Bone marrow (tissue), 2 donors: ENCODE data around the gene NRG2.

Experiments used
- DNase-seq, 2 donors: peaks; one replicate each; lab custom pipeline; 2025; lab: John Stamatoyannopoulos, UW

Gene NRG2

GRCh38 chr5:139837711-139838380 lies 205.3 kb downstream of the NRG2 start:
- DNase-seq, result no peak

- no peak for DNase-seq
These were observed 206.5 kb downstream of the NRG2 start for GRCh38 chr5:139836469-139837208.

- no peak for DNase-seq
These were observed 207.4 kb downstream of the NRG2 start for GRCh38 chr5:139835656-139836055.

- DNase-seq, result no peak
These were observed 209.6 kb downstream of the NRG2 start for GRCh38 chr5:139833525-139833924.

DNA sequence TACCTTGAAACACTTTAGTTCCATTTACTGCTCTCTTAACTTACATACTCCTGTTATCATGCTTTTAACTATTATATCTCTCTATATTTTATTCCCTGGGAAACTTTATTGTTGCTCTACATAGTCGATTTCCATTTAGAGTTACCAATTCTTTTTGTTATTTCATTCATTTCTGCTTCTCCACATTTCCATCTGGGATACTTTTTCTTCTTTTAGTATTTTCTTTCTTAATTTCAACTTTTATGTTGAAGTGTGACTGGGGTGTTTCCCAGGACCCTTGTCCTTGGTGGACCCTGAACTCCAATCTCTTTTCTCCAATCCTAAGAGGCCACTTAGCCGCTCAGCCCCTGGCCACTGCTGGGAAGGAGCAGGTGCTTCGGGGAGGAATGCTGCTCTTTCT lies 211.5 kb downstream of the NRG2 start:
- DNase-seq, result no peak

DNA sequence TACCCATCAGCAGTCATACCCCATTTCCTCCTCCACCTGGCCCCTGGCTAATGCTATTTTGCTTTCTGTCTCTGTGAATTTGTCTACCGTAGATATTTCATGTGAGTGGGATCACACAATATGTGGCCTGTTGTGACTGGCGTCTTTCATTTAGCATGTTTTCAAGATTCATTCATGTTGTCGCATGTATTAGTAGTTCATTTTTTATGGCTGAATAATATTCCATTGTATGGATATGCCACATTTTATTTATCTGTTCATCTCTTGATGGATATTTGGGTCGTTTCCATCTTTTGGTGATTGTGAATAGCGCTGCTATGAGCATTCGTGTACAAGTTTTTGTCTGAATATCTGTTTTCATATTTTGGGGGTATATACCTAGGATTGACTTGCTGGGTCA lies 213.6 kb downstream of the NRG2 start:
- no peak for DNase-seq

GRCh38 chr5:139828207-139828895 lies 214.7 kb downstream of the NRG2 start:
- no peak for DNase-seq

DNA sequence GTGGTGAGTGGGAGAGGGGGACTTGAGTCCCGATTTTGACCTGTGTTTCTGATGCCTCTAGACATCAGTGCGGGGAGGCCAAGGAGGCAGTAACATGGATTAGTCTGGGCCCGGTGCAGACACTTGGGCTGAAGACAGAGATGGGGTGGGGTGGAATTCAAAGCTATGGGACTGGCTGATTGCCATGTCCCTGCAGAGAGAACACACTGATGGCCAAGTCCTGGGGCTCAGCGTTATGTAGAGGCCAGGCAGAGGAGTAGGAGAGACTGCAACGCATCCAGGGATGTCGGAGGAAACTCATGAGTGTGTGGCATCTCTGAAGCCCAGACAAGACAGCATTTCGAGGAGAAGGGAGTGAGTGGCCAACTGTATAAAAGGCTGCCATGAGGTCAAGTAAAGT lies 217.4 kb downstream of the NRG2 start:
- no peak for DNase-seq

DNA sequence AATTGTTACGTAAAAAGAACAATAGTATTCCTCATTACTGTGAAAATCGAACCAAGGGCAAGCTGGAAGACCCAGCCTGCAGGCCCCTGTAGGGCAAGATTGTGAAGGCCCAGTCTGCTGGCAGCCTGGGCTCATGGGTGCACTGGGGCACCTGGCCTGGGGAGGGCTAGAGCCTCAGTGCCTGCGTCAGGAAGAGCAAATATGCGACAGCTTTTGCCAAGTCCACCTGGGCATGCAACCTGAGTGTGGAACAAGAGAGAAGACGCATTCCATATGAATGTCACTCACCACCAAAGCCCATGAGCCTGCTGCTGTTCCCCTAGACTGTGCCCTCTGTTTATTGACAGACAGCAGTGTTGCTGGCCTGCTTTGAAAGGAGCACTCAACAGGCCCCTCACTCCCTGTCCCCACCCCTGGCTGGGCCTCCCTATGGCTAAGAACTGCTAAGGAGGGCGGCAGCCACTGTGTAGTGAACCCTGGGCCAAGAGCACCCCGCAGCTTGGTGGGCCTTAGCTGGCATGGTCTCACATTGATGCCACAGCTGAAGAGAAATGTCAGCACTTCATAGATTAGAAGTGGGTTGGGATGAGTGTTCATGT lies 219.2 kb downstream of the NRG2 start:
- DNase-seq, result no peak

DNA sequence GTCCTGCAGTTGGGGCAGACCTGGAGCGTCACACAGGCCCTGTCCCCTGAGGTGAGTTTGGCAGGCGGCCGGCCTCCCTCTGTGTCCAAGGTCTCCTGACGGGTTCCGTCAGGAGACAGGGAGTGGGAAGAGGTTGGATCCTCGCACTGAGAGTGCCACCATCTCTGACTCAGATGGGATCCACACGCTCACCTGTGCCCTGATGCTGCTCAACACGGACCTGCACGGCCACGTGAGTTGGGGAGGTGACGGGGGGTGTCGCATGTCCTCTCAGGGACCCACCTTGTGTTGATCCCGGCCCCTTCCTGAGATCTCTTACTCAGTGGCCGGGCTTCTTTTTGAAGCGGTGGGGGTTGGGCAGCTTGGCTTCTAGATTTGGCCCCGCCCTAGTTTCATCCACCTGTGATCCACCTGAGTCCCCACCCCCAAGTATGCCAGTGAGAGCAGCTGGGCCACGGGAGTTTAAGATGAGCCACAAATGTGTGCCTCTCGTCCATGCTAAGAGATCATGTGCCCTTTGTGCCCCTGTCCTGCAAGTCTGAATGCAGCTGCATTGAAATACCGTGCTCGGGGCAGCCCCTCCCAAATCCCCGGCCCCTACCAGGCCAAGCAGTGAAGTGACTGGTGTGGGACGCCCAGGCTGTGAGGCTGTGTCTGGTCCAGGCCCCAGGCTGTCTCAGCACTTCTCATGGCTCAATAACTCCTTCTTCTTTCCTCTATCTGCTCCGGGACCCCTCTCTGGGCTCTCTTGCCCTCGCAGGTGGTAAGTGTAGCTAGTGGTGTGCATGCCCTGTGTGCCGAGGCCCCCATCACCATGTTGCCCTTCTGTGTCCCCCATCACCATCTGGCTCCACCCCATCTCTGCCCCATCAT lies 220.3 kb downstream of the NRG2 start:
- DNase-seq, result no peak

DNA sequence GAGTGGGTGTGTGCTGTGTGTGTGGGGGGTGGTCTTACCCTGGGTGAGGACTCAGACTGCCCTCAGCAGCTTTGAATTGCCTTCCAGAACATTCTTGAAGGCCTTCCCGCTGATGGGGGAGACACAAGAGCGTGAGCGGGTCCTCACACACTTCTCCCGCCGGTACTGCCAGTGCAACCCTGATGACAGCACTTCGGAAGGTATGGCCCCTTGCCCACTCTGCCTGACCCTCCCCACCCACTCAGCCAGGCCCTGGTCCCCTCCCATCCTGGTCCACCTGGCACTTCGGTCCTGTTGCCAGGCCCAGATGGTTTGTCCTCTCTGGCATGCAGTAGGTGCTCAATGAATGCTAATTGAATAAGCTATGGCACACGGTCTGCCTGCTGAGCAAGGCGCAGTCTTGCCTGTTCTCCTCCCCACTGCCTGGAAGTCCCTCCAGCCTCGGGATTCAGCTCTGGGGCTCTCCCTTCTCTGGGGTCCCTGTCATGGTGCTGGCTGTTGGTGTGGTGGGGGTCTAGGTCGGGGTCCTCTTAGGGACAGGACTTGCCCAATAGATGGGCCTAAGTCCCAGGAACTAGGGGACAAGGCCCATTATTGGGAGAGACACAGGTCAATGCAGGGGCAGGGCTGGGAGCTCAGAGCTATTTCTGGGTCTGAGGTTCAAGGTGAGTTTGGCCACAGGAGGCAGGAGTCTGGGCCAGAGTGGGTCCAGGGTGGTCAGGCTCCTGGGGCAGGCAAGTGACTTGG lies 221.1 kb downstream of the NRG2 start:
- DNase-seq, result no peak

- no peak for DNase-seq
These were observed 222.5 kb downstream of the NRG2 start for GRCh38 chr5:139820606-139821005.

DNA sequence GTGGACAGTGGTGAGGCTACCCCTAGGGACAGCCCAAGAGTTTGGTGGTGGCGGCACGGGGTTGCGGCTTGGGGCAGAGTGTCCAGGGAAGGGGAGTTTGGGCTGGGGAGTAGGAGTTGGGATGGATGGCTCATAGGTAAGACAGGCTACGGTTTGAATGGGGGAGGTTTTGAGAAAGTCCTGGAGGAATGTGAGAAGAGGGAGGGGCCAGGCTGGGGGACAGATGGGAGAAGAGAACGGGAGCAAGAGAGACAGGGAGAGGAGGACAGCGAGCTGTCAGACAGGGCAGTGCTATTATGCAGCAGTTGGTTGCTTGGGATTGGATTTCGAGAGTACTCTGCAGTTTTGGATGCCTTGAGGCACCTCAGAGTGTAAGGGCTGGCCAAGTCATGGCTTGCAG lies 223.0 kb downstream of the NRG2 start:
- DNase-seq, result no peak

- no peak for DNase-seq
These were observed 225.1 kb downstream of the NRG2 start for GRCh38 chr5:139817970-139818369.

DNA sequence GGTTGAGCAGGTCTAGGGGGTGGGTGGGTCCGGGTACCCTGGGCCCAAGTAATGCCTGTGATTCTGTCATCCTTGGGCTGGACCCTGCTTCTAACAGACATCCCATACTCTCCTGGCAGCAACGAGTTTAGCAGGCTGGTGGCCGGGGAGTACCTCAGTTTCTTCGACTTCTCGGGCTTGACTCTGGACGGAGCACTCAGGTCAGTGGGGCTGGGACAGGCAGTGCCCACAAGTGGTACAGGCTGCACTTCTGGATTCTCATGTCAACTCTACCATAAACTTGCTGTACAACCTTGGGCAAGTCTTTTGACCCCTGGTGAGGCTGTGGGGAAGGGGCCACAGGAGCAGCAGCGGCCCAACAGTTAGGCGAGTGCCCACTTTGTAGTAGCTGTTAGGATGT lies 225.7 kb downstream of the NRG2 start:
- DNase-seq, result no peak

DNA sequence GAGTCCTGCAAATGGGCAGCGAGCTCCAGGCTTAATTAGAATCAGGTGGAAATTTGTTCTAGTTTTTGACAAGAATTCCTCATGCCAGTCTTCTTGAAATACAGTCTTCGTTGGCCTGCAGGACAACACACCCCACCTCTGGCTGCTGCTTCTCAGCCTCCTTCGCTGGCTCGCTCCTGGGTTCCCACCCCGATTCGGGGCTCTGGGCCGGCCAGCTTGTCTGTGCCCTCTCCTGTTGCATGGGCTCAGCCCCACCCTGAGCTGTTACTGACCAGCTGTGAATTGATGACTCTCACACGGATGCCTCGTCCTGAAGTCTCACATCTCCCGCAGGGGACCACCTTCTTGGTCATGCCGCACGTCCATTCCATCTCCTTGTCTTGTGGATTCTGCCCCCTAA lies 226.5 kb downstream of the NRG2 start:
- no peak for DNase-seq

- DNase-seq, result no peak
These were observed 228.3 kb downstream of the NRG2 start for GRCh38 chr5:139814704-139815280.

DNA sequence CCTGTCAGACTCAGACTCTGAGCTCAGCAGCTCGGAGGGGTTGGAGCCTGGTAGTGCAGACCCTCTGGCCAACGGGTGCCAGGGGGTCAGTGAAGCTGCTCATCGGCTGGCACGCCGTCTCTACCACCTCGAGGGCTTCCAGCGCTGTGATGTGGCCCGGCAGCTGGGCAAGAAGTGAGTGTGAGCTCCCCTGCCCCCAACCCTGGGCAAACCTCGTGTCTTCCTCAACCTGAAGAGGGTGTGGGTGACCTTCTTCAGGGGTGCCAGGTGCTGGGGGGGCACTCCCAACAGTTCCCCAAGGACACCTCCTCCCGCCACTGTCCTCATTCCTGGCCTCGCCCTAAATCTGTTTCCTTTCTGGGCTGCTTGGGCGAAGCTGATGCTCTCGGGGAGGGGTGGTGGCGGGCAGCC lies 228.9 kb downstream of the NRG2 start:
- DNase-seq, result no peak

DNA sequence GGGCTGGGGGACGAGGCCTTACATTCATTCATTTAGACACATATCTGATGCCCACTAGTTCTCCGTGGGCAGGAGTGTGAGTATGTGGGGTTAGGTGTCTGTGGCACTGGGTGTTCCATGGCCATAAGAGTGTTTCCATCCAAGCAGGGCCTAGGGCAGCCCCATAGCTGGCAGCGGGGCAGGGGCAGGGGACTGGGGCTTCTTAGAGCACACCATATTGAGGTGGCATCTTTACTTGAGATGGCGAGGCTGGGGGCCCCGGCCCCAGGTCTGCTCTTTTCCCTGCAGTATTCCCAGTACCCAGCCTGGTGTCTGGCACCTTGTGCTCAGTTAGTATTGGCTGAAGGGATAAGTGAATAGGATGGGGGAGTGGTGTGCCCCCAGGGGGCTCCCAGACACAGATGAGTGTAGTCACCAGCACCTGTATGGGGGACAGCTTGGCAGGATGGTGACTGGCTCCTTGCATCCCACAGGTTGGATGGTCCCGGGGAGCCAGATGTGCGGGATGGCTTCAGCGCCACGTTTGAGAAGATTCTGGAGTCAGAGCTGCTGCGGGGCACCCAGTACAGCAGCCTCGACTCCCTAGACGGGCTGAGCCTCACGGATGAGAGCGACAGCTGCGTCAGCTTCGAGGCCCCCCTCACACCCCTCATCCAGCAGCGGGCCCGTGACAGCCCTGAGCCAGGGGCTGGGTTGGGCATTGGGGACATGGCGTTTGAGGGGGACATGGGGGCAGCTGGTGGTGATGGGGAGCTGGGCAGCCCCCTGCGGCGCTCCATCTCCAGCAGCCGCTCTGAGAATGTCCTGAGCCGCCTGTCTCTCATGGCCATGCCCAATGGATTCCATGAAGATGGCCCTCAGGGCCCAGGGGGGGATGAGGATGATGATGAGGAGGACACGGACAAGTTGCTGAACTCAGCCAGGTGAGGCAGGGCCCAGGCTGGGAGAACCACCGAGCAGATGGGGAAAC lies 230.0 kb downstream of the NRG2 start:
- DNase-seq, result no peak

- no peak for DNase-seq
These were observed 230.8 kb downstream of the NRG2 start for GRCh38 chr5:139812323-139812722.
